Activated CD4-positive, alpha-beta T cell treated with anti-CD3 and anti-CD28 coated beads, Interleukin-2, amount 50 U/mL, for 1 hour (primary cell): Measurements from ENCODE around the gene NDUFS4.
"Not testable (repeated sequence)": the region's sequence is repeated elsewhere in the genome, so short reads cannot be mapped to it uniquely, and the experiment has no call there.

Experiments used
- DNase-seq: peaks from one replicate; pipeline ENCODE4 v3.0.0-alpha.2; 2020

Gene NDUFS4

GRCh38 chr5:53576674-53577073 is 16.2 kb downstream of the NDUFS4 start:
- DNase-seq: no peak

GRCh38 chr5:53578854-53579253 is 18.4 kb downstream of the NDUFS4 start:
- DNase-seq: no peak

DNA sequence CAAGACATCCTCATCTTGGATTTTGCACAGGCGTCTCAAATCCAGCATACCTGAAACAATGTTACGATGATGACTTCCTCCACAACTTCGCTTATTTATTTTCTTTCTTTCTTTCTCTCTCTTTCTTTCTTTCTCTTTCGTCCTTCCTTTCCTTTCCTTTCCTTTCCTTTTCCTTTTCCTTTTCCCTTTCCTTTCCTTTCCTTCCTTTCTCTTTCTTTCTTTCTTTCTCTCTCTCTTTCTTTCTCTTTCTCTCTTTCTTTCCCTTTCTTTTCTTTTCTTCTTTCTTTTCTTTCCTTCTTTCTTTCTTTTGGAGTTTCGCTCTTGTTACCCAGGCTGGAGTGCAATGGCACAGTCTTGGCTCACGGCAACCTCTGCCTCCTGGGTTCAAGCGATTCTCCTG is 20.1 kb downstream of the NDUFS4 start:
- DNase-seq: no peak

- no peak for DNase-seq
Observed at GRCh38 chr5:53582225-53582624, 21.8 kb downstream of the NDUFS4 start.

DNA sequence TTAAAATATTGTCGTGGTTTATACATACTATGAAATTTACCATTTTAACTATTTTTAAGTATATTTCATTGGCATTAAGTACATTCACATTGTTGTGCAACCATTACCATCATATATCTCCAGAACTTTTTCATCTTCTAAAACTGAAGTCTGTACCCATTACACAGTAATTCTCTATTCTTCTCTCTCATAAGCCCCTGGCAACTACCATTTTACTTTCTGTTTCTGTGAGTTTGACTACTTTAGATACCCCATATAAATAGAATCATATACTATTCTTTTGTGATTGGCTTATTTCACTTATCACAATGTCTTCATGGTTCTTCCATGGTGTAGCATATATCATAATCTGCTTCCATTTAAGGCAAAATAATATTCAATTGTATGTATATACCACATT is 30.3 kb downstream of the NDUFS4 start:
- no peak for DNase-seq

GRCh38 chr5:53594419-53594818 is 34.0 kb downstream of the NDUFS4 start:
- no peak for DNase-seq

GRCh38 chr5:53597894-53598293 is 37.5 kb downstream of the NDUFS4 start:
- DNase-seq: no peak

DNA sequence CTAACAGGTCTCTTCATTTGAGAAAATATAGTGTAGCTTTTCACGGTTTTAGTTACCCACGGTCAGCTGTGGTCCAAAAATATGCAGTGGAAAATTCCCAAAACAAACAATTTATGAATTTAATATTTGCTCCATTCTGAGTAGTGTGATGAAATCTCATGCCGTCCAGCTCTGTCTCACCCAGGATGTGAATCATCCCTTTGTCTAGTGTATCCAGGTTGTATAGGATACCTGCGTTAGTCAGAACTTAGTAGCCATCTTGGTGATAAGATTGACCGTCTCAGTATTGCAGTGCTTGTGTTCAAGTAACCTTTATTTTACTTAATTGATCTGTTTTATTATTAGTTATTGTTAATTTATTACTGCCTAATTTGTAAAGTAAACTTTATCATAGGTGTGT is 41.1 kb downstream of the NDUFS4 start:
- no peak for DNase-seq

- no peak for DNase-seq
Observed at GRCh38 chr5:53603009-53603687, 42.7 kb downstream of the NDUFS4 start.

GRCh38 chr5:53604309-53604708 is 43.9 kb downstream of the NDUFS4 start:
- no peak for DNase-seq

DNA sequence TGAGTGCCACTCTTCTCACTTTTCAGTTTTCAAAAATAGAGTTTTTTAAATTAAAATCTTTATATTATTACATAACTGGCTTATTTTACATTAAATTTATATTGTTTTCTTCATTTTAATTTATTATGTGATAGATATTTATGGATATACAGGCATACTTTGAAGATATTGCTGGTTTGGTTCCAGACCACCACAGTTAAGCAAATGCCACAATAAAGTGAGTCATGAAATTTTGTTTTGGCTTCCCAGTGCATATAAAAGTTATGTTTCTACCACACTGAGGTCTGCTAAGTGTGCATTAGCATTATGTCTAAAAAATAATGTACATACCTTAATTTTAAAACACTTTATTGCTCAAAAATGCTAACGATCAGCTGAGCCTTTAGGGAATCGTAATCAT is 47.4 kb downstream of the NDUFS4 start:
- DNase-seq: no peak

GRCh38 chr5:53608897-53609296 is 48.5 kb downstream of the NDUFS4 start:
- not testable (repeated sequence) for DNase-seq

DNA sequence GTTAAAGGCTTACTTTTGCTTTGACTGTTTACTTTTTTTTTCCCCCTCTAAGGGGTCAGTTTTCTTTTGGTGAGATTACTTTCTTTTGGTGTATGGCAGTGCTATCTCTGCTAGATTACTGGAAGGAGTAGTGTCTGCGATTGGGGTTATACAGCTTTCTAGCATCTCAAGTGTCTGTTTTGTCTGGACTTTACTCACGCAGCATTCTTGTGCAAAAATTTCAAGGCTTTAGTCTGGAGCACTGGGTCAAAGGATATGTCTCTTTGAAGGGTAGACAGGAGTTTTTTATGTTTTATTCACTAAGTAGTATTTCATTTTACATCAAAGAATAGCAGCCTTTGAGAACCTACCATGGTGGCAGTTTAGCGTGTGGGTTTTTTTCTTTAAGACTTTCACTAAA is 52.6 kb downstream of the NDUFS4 start:
- no peak for DNase-seq

- DNase-seq: no peak
Observed at GRCh38 chr5:53613536-53613935, 53.1 kb downstream of the NDUFS4 start.

GRCh38 chr5:53614376-53614885 is 54.0 kb downstream of the NDUFS4 start:
- DNase-seq: no peak

DNA sequence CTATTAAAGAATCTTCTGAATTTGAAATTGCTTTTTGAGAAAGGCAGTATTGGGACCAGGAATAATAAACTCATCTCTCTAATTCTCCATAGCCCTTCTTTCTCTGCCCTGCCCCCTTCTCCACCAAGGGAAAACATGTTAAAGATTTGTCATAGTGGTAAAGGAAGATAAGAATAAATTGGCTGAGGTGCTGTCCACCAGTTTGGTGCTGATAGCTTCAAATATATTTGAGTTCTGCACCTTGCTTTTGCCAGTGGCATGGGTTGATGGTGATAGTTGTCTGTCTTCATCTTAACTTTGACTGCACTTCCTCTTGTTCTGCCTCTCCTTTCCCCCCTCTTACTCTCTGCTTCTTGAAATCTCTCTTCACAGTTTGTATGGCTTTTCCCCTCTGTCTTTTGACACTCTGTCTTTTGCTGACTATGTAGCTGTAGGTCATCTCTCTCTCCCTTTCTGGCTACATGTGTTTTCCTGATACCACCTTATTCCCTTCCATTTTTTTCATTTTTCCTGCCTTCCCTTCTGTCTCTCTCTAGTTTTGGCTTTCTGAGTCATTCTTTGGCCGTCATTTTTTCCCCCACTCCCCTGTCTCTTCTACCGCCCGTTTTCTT is 56.6 kb downstream of the NDUFS4 start:
- DNase-seq: no peak

DNA sequence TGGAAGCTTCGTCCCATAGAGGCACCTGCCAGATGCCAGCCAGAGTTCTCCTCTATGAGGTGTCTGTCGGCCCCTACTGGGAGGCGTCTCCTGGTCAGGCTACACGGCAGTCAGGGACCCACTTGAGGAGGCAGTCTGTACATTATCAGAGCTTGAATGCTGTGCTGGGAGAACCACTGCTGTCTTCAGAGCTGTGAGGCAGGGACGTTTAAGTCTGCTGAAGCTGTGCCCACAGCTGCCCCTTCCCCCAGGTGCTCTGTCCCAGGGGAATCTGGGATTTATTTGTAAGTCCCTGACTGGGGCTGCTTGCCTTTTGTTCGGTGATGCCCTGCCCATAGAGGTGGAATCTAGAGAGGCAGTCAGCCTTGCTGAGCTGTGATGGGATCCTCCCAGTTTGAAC is 70.8 kb downstream of the NDUFS4 start:
- no peak for DNase-seq

DNA sequence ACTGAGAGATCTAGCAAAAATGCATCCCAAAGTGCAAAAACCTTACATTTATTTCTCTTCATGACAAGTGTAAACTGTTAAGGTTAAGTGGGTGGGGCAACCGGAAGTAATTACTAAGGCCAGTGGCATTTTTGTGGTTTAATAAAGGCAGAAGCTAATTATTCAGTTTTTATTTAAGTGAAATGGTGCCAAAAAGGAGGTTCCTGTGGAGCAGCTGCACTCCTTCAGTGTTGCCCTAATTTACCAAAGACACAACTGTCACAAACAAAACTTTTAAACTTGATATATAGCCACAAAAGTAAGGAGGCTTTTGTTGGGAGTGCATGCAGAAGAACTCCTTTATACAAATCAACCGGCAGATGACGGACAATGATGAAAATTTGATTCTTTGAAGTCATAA is 81.6 kb downstream of the NDUFS4 start:
- DNase-seq: no peak

DNA sequence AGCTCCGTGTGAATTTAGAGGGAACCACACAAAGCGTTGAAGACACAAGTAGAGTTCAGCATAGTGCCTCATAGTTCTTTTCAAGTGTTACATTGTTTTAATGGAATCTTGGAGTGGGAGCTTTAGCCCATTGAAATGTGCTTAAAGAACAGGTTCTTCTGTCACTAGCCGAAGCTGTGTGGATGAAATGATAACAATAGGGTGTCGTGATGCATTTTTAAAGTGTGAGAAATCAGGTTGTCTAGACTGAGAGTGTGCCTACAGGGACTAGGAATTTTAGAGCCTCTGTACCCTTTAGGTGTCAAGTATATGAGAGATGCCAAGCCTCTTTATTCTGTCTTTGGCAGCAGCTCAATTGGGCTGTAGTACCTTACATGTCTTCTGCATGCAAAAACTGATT is 83.0 kb downstream of the NDUFS4 start:
- no peak for DNase-seq

- DNase-seq: no peak
Observed at GRCh38 chr5:53645078-53645477, 84.6 kb downstream of the NDUFS4 start.

GRCh38 chr5:53649352-53649751 is 88.9 kb downstream of the NDUFS4 start:
- DNase-seq: no peak

DNA sequence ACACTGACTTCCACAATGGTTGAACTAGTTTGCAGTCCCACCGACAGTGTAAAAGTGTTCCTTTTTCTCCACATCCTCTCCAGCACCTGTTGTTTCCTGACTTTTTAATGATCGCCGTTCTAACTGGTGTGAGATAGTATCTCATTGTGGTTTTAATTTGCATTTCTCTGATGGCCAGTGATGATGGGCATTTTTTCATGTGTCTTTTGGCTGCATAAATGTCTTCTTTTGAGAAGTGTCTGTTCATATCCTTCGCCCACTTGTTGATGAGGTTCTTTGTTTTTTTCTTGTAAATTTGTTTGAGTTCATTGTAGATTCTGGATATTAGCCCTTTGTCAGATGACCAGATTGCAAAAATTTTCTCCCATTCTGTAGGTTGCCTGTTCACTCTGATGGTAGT is 100.1 kb downstream of the NDUFS4 start:
- not testable (repeated sequence) for DNase-seq

- DNase-seq: not testable (repeated sequence)
Observed at GRCh38 chr5:53665313-53665712, 104.9 kb downstream of the NDUFS4 start.

DNA sequence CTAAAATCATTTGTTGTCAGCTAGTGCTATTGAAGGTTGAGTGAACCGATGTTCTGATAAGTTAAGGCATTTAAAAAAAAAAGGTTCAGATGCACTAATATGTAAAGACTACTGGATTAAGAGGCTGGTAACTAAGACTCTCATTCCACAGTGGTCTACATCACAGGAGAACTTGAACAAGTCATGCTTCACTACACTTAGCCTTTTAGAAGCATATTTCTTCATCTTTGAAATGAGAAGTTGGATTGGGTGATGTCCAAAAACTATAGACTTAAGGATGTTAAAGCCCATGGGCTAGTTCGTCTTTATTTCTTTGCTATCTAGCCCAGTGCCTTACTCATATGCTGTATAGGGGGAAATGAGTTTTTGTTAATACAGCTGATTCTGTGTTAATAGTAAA is 107.2 kb downstream of the NDUFS4 start:
- DNase-seq: no peak

GRCh38 chr5:53671447-53671846 is 111.0 kb downstream of the NDUFS4 start:
- no peak for DNase-seq
